Uterus (tissue), 4 donors: ENCODE results near the gene GLI2. TPM values are rescaled to one million over a fixed set of nuclear protein-coding genes. Genes with fewer than 3 reads are reported as not detected.

Experiments
- DNase-seq, 2 donors: peaks; one replicate each; pipeline ENCODE4 v3.0.0-alpha.2; 2019 to 2020
- H3K27ac ChIP-seq, 2 donors: fragments of 200-600 bp; sonication (generic); 1 replicate in 1 of 2; 2 replicates in 1 of 2; pipeline ENCODE4 v1.5.1; 2016 to 2018
- H3K27me3 ChIP-seq, 2 donors: fragments of 200-600 bp; sonication (generic); one replicate each; pipeline ENCODE4 v1.5.1; 2018 to 2019; ENCODE audit warnings: control low read depth in 1 of 2
- H3K36me3 ChIP-seq, 2 donors: fragments of 200-600 bp; sonication (generic); one replicate each; pipeline ENCODE4 v1.5.1; 2019; ENCODE audit warnings: control low read depth in 1 of 2
- H3K4me1 ChIP-seq, 2 donors: fragments of 200-600 bp; sonication (generic); one replicate each; pipeline ENCODE4 v1.5.1; 2018 to 2019; ENCODE audit warnings: control low read depth in 1 of 2
- H3K4me3 ChIP-seq, 2 donors: fragments of 200-600 bp; sonication (generic); 1 replicate in 1 of 2; 2 replicates in 1 of 2; pipeline ENCODE4 v1.5.1; 2018 to 2019; ENCODE audit warnings: mild to moderate bottlenecking in 1 of 2
- H3K9me3 ChIP-seq, 2 donors: fragments of 200-600 bp; sonication (generic); one replicate each; pipeline ENCODE4 v1.5.1; 2019; ENCODE audit warnings: control low read depth in 1 of 2
- CTCF ChIP-seq, 4 experiments: fragments of 200-600 bp in 2 of 4; fragments of 450-650 bp in 2 of 4; sonication (generic) in 2 of 4; IDR thresholded peaks; one replicate each; pipeline ENCODE4 v1.5.1; 2016 to 2019; ENCODE audit warnings: antibody characterized with exemption in 4 of 4, mild to moderate bottlenecking in 2 of 4, moderate library complexity in 1 of 4
- POLR2A ChIP-seq, 2 donors: fragments of 450-650 bp; IDR thresholded peaks; one replicate each; pipeline ENCODE4 v1.6.1; 2016; ENCODE audit warnings: antibody characterized with exemption in 2 of 2, mild to moderate bottlenecking in 1 of 2, moderate library complexity in 1 of 2
- intact Hi-C: fragments of 100-400 bp; cut with DNase I; formaldehyde crosslinking; loops from one replicate; pipeline ENCODE4 v1.15.1; 2023; ENCODE audit warnings: low total_unique reads
- total RNA-seq, 4 donors: library from RNA; depleted of rRNA in 3 of 4; stranded (reverse); fragments of >200 nt in 3 of 4; gene quantifications; one replicate each; pipeline versions ENCODE4 v1.1.0 to v1.2.4, GENCODE V29; 2014 to 2023
- donor health status: DM: yes; HTN: yes; CAD: no.

The GLI2 gene
- total RNA-seq, 4 donors from 2014 or later, result 2.9 to 23.6 (median 12.9) TPM

GRCh38 chr2:120736202-120736623, 545 bp downstream of the GLI2 start:
- Histone ChIP-seq H3K27me3 (no peaks in the 10 kb centered on the region), H3K4me3 (peak overlapping the region; percentile 44 to 66)
- intact Hi-C loops, result no loop called here

GRCh38 chr2:120736624-120737339, 1.1 kb downstream of the GLI2 start:
- peak; percentile 69 to 72 for DNase-seq
- H3K36me3 ChIP-seq, result no peaks in the 10 kb centered on the region
- H3K27me3 ChIP-seq, result no peaks in the 10 kb centered on the region
- no peak for TF ChIP-seq CTCF (IDR thresholded peaks at IDR 0.05)
- TF ChIP-seq POLR2A (IDR thresholded peaks at IDR 0.05), result no peak
- H3K27ac ChIP-seq, result peak overlapping the region; percentile 83
- peaks cover 0 to 4% of the 10 kb centered on the region in 2 donors for H3K4me1 ChIP-seq
- intact Hi-C loops, result no loop called here
- H3K9me3 ChIP-seq, result no peaks in the 10 kb centered on the region
- peak overlapping the region; percentile 44 to 66 for H3K4me3 ChIP-seq

More at GRCh38 chr2:120736202-120736623, 545 bp downstream of the GLI2 start:
- no peaks in the 10 kb centered on the region for H3K36me3 ChIP-seq
- no peaks in the 10 kb centered on the region for H3K9me3 ChIP-seq
- H3K27ac ChIP-seq, result peak overlapping the region; percentile 83
- H3K4me1 ChIP-seq, result peaks cover 0 to 4% of the 10 kb centered on the region in 2 donors
- TF ChIP-seq CTCF (IDR thresholded peaks at IDR 0.05), result no peak
- TF ChIP-seq POLR2A (IDR thresholded peaks at IDR 0.05), result no peak
- DNase-seq, result peak in 1 of 2 donors; percentile 40

GRCh38 chr2:120737340-120738101, 1.9 kb downstream of the GLI2 start:
- H3K27ac ChIP-seq, result peak overlapping the region; percentile 83
- H3K27me3 ChIP-seq, result no peaks in the 10 kb centered on the region
- intact Hi-C loops, result no loop called here
- H3K36me3 ChIP-seq, result no peaks in the 10 kb centered on the region
- H3K4me3 ChIP-seq, result peak overlapping the region; percentile 44 to 66
- TF ChIP-seq CTCF (IDR thresholded peaks at IDR 0.05), result no peak
- DNase-seq, result no peak
- H3K4me1 ChIP-seq, result peaks cover 0 to 4% of the 10 kb centered on the region in 2 donors
- H3K9me3 ChIP-seq, result no peaks in the 10 kb centered on the region

GRCh38 chr2:120738117-120738516, 2.4 kb downstream of the GLI2 start:
- Histone ChIP-seq H3K36me3 (no peaks in the 10 kb centered on the region), H3K9me3 (no peaks in the 10 kb centered on the region), H3K4me3 (peak overlapping the region in 1 of 2 donors; percentile 44), H3K4me1 (peaks cover 0 to 4% of the 10 kb centered on the region in 2 donors), H3K27me3 (no peaks in the 10 kb centered on the region), H3K27ac (peak overlapping the region; percentile 83)
- TF ChIP-seq CTCF (IDR thresholded peaks at IDR 0.05), result no peak
- DNase-seq, result no peak
- intact Hi-C loops, result no loop called here
